AG04449 (cell line): Measurements from ENCODE around the gene SLC25A23.

Source experiments
- CTCF ChIA-PET: fragments of 350-600 bp; formaldehyde crosslinking; extraction: SDS; loops from one replicate; lab custom pipeline; 2021; ENCODE audit warnings: antibody characterized with exemption; lab: Yijun Ruan, JAX
- POLR2A ChIA-PET: fragments of 400-600, 350-600 bp; formaldehyde crosslinking; extraction: SDS; loops from one replicate; lab custom pipeline; 2020; ENCODE audit warnings: antibody characterized with exemption, inconsistent platforms; lab: Yijun Ruan, JAX
- DNase-seq: peaks from one replicate; pipeline ENCODE4 v3.0.0-alpha.2; 2010; ENCODE audit warnings: low read depth, low spot score
- H3K4me3 ChIP-seq: 2 replicates; pipeline ENCODE4 v1.5.1; 2011; ENCODE audit warnings: low read depth, mild to moderate bottlenecking, control low read depth, low read length
- CTCF ChIP-seq: IDR thresholded peaks from one replicate; pipeline ENCODE4 v1.5.1; 2011; ENCODE audit warnings: mild to moderate bottlenecking, moderate library complexity, low read length, control low read depth, inconsistent platforms; ENCODE audit not compliant: insufficient read depth; ENCODE audit errors: missing control alignments

The SLC25A23 gene

GRCh38 chr19:6416658-6417405 lies 42.8 kb downstream of the SLC25A23 start:
- CTCF ChIA-PET, result no interaction called here
- POLR2A ChIA-PET, result no interaction called here
- no peak for TF ChIP-seq CTCF
- no peak for DNase-seq
- H3K4me3 ChIP-seq, result no peak overlapping the region

GRCh38 chr19:6415591-6416190 lies 43.9 kb downstream of the SLC25A23 start:
- DNase-seq, result no peak
- ChIA-PET POLR2A (no interaction called here), CTCF (no interaction called here)
- no peak for TF ChIP-seq CTCF
- H3K4me3 ChIP-seq, result no peak overlapping the region

- no peak for TF ChIP-seq CTCF
- no peak for DNase-seq
- CTCF ChIA-PET, result no interaction called here
- no peak overlapping the region for H3K4me3 ChIP-seq
- POLR2A ChIA-PET, result no interaction called here
These were observed 44.6 kb downstream of the SLC25A23 start for GRCh38 chr19:6414793-6415590.

GRCh38 chr19:6413721-6414643 lies 45.6 kb downstream of the SLC25A23 start:
- H3K4me3 ChIP-seq, result no peak overlapping the region
- no peak for TF ChIP-seq CTCF
- CTCF ChIA-PET, result interaction anchor here (0.6 kb wide), 1 partner anchor 49 kb away, joined by 3 read pairs; no protein-coding TSS in a partner anchor
- DNase-seq, result no peak
- POLR2A ChIA-PET, result no interaction called here

- CTCF ChIA-PET, result interaction anchor here (0.6 kb wide), 1 partner anchor 49 kb away, joined by 3 read pairs; no protein-coding TSS in a partner anchor
- POLR2A ChIA-PET, result no interaction called here
- no peak for TF ChIP-seq CTCF
- no peak overlapping the region for H3K4me3 ChIP-seq
- no peak for DNase-seq
These were observed 46.3 kb downstream of the SLC25A23 start for GRCh38 chr19:6413291-6413690.
